Measurements from ENCODE around the gene IFIT3. TPM values are rescaled to one million over a fixed set of nuclear protein-coding genes. Genes with fewer than 3 reads are reported as not detected.

The IFIT3 gene, protein sequence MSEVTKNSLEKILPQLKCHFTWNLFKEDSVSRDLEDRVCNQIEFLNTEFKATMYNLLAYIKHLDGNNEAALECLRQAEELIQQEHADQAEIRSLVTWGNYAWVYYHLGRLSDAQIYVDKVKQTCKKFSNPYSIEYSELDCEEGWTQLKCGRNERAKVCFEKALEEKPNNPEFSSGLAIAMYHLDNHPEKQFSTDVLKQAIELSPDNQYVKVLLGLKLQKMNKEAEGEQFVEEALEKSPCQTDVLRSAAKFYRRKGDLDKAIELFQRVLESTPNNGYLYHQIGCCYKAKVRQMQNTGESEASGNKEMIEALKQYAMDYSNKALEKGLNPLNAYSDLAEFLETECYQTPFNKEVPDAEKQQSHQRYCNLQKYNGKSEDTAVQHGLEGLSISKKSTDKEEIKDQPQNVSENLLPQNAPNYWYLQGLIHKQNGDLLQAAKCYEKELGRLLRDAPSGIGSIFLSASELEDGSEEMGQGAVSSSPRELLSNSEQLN
- 4.3 and 4.5 TPM in 2 replicates for total RNA-seq

DNA sequence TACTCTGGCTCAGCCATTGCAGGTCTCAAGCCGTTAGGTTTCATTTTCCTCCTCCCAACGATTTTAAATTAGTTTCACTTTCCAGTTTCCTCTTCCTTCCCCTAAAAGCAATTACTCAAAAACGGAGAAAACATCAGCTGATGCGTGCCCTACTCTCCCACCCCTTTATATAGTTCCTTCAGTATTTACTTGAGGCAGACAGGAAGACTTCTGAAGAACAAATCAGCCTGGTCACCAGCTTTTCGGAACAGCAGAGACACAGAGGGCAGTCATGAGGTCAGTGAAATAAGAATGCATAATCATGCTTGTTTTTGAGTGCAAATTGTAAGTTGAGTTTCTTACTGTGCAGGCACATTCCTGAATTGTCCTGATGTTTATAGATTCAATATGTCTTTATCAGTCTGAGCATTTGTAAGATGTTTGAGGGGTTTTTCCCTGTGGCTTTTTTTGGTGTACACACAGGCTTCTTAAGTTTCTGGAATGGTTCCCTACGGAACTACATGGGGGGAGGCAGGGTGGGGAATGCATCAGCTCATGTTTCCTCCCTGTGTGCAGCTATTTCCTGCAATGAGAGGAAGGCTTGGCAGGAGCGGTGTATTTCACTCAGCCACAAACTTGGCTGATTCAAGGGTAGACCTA, at the start of gene IFIT3:
Gene IFIT3 (plus strand): TSS at position 195 of the 639 bp plus-strand sequence. CDS start 77 bp downstream, at position 272.

DNA sequence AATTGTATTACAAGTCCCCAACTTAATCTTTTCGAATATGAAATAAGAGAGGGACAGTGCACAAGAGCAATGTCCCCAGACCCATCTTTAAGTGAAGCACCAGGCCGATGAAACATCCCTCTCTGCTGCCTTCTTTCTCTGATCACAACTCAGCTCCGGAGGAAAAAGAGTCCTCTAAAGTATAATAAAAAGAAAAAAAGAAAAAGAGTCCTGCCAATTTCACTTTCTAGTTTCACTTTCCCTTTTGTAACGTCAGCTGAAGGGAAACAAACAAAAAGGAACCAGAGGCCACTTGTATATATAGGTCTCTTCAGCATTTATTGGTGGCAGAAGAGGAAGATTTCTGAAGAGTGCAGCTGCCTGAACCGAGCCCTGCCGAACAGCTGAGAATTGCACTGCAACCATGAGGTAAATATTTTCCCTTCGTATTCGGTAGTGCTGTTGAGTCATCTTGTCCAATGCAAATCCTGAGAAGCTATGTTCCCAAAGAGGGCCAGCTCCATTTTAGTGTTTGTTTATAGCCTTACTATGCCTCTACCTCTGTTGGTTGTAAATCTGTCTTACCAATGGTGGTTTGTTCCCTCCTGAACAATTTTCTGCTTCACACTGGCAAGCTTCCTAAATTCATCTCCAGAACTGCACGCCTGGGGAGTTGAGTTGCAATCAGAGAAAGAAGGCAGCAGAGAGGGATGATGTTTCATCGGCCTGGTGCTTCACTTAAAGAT, 25.9 kb upstream of the IFIT3 start, which contains the start of gene IFIT2:
Gene IFIT2 (plus strand): TSS at position 326 of the 725 bp plus-strand sequence. CDS start 78 bp downstream, at position 404.

DNA sequence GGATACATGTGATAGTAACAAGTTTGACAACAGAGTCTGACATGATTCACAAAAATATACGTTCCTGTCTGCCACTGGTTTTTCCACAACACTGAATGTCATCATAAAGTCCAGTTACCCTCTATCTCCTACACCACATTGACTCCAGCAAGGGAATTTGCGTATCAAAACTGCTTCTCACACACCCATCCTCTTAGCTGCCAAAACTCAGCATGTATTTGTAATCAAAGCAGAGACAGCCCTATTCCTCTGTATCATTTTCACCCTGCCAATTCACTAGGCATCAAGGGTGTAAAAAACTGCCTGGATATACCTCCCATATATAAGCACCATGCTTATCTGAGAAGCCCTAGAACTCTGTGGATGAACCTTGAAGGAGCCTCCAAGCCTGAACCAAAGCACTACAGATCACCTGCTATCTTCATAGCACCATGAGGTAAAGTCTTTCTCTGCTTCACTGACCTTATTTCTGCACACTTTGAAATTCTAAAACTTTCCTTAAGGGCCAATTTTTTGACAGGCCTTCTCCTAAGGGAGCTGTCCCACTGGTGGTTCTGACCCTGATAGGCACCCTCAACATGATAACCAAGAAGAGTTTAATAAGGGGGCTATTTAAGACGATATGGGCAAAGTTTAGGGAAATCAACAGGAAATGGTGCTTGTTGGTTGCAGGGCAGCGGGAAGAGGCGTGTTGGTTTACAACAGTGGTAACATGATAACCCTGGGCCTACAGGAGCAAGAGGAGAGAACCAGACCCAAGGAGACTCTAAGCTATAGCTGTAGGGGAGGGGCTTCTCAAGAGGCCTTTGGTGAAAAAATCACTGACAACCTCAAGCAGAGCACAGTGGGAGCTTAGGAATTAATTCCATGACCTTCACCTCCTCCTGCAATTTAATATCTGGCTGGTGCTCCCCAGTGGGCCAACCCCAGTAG, 50.2 kb downstream of the IFIT3 start, which contains the start of gene IFIT1B:
Gene IFIT1B (plus strand): TSS at position 352 of the 933 bp plus-strand sequence. CDS start 80 bp downstream, at position 432.

Other genes starting within 250 kb of the IFIT3 start
- 0.57 and 0.80 TPM in 2 replicates for gene CH25H, start 120.7 kb upstream of the IFIT3 start, total RNA-seq
- 51.6 and 63.7 TPM in 2 replicates for gene LIPA, start 76.2 kb upstream of the IFIT3 start, total RNA-seq
- 1.7 and 2.4 TPM in 2 replicates for gene IFIT2, start 26.0 kb upstream of the IFIT3 start, total RNA-seq
- not detected in 2 replicates for gene IFIT1B, start 50.1 kb downstream of the IFIT3 start, total RNA-seq
- gene IFIT1, start 64.6 kb downstream of the IFIT3 start, total RNA-seq: 1.5 and 1.6 TPM in 2 replicates
- gene IFIT5, start 86.6 kb downstream of the IFIT3 start, total RNA-seq: 4.1 and 17.0 TPM in 2 replicates
- gene SLC16A12, start 207.6 kb downstream of the IFIT3 start, total RNA-seq: 0.80 TPM in 1 of 2 replicates, not detected in the other

Data from thoracic aorta endothelial cell (primary cell).